K562 (cell line): ENCODE data around the gene TSPAN1. TPM values are rescaled to one million over a fixed set of nuclear protein-coding genes. Genes with fewer than 3 reads are reported as not detected.

Experiments
- ATAC-seq: fragments of 200-7000 bp; cut with Tn5 transposase; 3 replicates; pipeline ENCODE4 v1.9.1; 2020; ENCODE audit warnings: moderate library complexity
- BruUV-seq: library from RNA; stranded (reverse); fragments of 400-500 nt; replicated peaks from 2 replicates; lab custom pipeline; 2021; lab: Mats Ljungman, UMichigan
- CTCF ChIA-PET: fragments of 300-600 bp; formaldehyde crosslinking; extraction: SDS; loops from one replicate; lab custom pipeline; 2021; ENCODE audit warnings: low intra/inter-chr PET ratio; lab: Yijun Ruan, JAX
- POLR2A ChIA-PET: fragments of 300-600, 350-650 bp; sonication (Branson Sonifier 250); formaldehyde crosslinking; extraction: SDS; loops from one replicate; lab custom pipeline; 2021; ENCODE audit warnings: antibody characterized with exemption, inconsistent platforms; lab: Yijun Ruan, JAX
- DNase-seq, 4 experiments: peaks; one replicate each; pipeline versions ENCODE4 v3.0.0 to v3.0.0-alpha.2; 2011 to 2018; ENCODE audit warnings: low spot score in 3 of 4, mixed read lengths in 3 of 4; ENCODE audit errors: extremely low read depth in 1 of 4
- FAIRE-seq: peaks from 2 replicates; lab custom pipeline; 2011; peaks lifted over from hg19 to GRCh38; lab: Jason Lieb, UNC
- H2AFZ ChIP-seq: 2 replicates; pipeline ENCODE4 v1.6.0; 2011; ENCODE audit warnings: low read depth, low read length, control low read depth, inconsistent platforms
- H3K27ac ChIP-seq: fragments of 200-600 bp; 3 replicates; pipeline ENCODE4 v1.8.0; 2011; ENCODE audit warnings: low read depth, mild to moderate bottlenecking, control low read depth, inconsistent platforms, low read length, moderate library complexity, mixed read lengths; ENCODE audit errors: extremely low read depth
- H3K27me3 ChIP-seq, 2 experiments: fragments of 300-600 bp in 1 of 2; 2 replicates in 1 of 2; 3 replicates in 1 of 2; pipeline versions ENCODE4 v1.6.0 to v1.8.0; 2011; ENCODE audit warnings: inconsistent platforms in 2 of 2, low read length in 2 of 2, mild to moderate bottlenecking in 1 of 2, mixed read lengths in 1 of 2, moderate library complexity in 1 of 2; ENCODE audit not compliant: control insufficient read depth in 2 of 2, insufficient read depth in 2 of 2
- H3K36me3 ChIP-seq: fragments of 300-600 bp; 3 replicates; pipeline ENCODE4 v1.8.0; 2011; ENCODE audit warnings: mild to moderate bottlenecking, low read length, inconsistent platforms; ENCODE audit not compliant: control insufficient read depth, insufficient read depth
- H3K4me1 ChIP-seq, 2 experiments: fragments of 200-600 bp in 1 of 2; replicated peaks in 1 of 2; 2 replicates in 1 of 2; 3 replicates in 1 of 2; pipeline versions ENCODE4 v1.5.1 to v1.8.0; 2011; ENCODE audit warnings: inconsistent platforms in 2 of 2, low read length in 2 of 2, mild to moderate bottlenecking in 1 of 2, mixed read lengths in 1 of 2, moderate library complexity in 1 of 2; ENCODE audit not compliant: control insufficient read depth in 2 of 2, insufficient read depth in 2 of 2
- H3K4me2 ChIP-seq: 2 replicates; pipeline ENCODE4 v1.6.1; 2011; ENCODE audit warnings: low read length, control low read depth, inconsistent platforms, mixed read lengths; ENCODE audit not compliant: insufficient read depth
- H3K4me3 ChIP-seq: fragments of 200-600 bp; sonication (generic), shearing (Covaris generic); 2 replicates; pipeline ENCODE4 v1.5.1; 2016; ENCODE audit warnings: control low read depth, inconsistent platforms
- H3K79me2 ChIP-seq: fragments of 200-600 bp; 3 replicates; pipeline ENCODE4 v1.8.0; 2011; ENCODE audit warnings: low read length, inconsistent platforms; ENCODE audit not compliant: control insufficient read depth, insufficient read depth
- H3K9ac ChIP-seq, 2 experiments: 2 replicates each; pipeline versions ENCODE4 v1.6.0 to v1.6.1; 2011; ENCODE audit warnings: low read depth in 2 of 2, low read length in 2 of 2, control low read depth in 1 of 2, inconsistent platforms in 1 of 2, mild to moderate bottlenecking in 1 of 2, mixed read lengths in 1 of 2; ENCODE audit not compliant: insufficient read depth in 1 of 2
- H3K9me1 ChIP-seq: one replicate; pipeline ENCODE4 v1.6.0; 2011; ENCODE audit warnings: inconsistent platforms, mild to moderate bottlenecking, low read length, moderate library complexity; ENCODE audit not compliant: control insufficient read depth, insufficient read depth
- H3K9me3 ChIP-seq: replicated peaks from 2 replicates; pipeline ENCODE4 v1.5.1; 2011; ENCODE audit warnings: low read depth, low read length, inconsistent platforms; ENCODE audit not compliant: control insufficient read depth, insufficient read depth
- H4K20me1 ChIP-seq: replicated peaks from 2 replicates; pipeline ENCODE4 v1.6.1; 2011; ENCODE audit warnings: low read length, inconsistent platforms, mixed read lengths; ENCODE audit not compliant: control insufficient read depth, insufficient read depth
- MCM3 ChIP-seq: fragments of 450-650 bp; IDR thresholded peaks from 2 replicates; pipeline ENCODE4 v1.6.1; 2016
- MECOM ChIP-seq: fragments of 250-450 bp; sonication (Bioruptor Pico); IDR thresholded peaks from 2 replicates; pipeline ENCODE4 v1.8.0; 2022; ENCODE audit warnings: inconsistent platforms
- ZBTB7A ChIP-seq: IDR thresholded peaks from 2 replicates; pipeline ENCODE4 v1.6.1; 2011; ENCODE audit warnings: low read depth, mild to moderate bottlenecking, low read length, moderate library complexity, borderline replicate concordance; ENCODE audit not compliant: control insufficient read depth
- ZNF277 ChIP-seq: fragments of 250-450 bp; sonication (Bioruptor Pico); IDR thresholded peaks from 2 replicates; pipeline ENCODE4 v1.8.0; 2022; ENCODE audit warnings: inconsistent platforms, mild to moderate bottlenecking, moderate library complexity, borderline replicate concordance
- WGBS: fragments of 100-300 bp; shearing (Covaris generic); methylation state at CpG from one replicate; pipeline ENCODE4 v1.1.6; 2016; ENCODE audit warnings: low coverage, mixed read lengths; ENCODE audit not compliant: insufficient coverage; ENCODE audit errors: missing lambda C conversion rate; 5-methylcytosine and 5-hydroxymethylcytosine counted together
- in situ Hi-C: fragments of 300-500 bp; cut with MboI; formaldehyde crosslinking; loops from 4 replicates; pipeline ENCODE4 v1.15.0; 2018; ENCODE audit warnings: inconsistent platforms, mixed read lengths
- intact Hi-C: fragments of 100-400 bp; cut with micrococcal nuclease; formaldehyde crosslinking; loops from 2 replicates; pipeline ENCODE4 v1.14.2; 2022
- polyA plus RNA-seq, 8 experiments: library from polyadenylated mRNA; depleted of rRNA in 4 of 8; stranded (reverse) in 5 of 8; unstranded in 3 of 8; fragments of >200 nt; fragmentation: Nextera tagmentation in 2 of 8; fragmentation: Illumina TruSeq in 1 of 8; extraction: Ambion mirVana in 2 of 8; extraction: Trizol in 1 of 8; gene quantifications; 2 replicates each; pipeline versions ENCODE4 v1.2.1 to v1.2.3, GENCODE V29; 2011 to 2014; ENCODE audit warnings: inconsistent platforms in 1 of 8, missing spikeins in 1 of 8
- total RNA-seq, 7 experiments: library from RNA; depleted of rRNA in 6 of 7; stranded (reverse); fragments of >200 nt in 6 of 7; fragmentation: Illumina TruSeq in 2 of 7; extraction: Trizol in 2 of 7; gene quantifications; 2 replicates each; pipeline versions ENCODE4 v1.2.1 to v1.2.3, GENCODE V29; 2011 to 2021; ENCODE audit warnings: low replicate concordance in 1 of 7

TSPAN1 gene
- total and polyA plus RNA-seq, 9 of the 15 experiments (the other 6 are each of a cell fraction or from before 2014, with no cell fraction given), result 0.58 TPM; not detected in 8

- BruUV-seq, result no TSS peak
- intact Hi-C loops (no loop called here), in situ Hi-C loops (loop anchor here (25.0 kb wide), 1 partner anchor 553 kb away; no protein-coding TSS in a partner anchor)
- WGBS, result 74% methylated on average over 3 of the region's 3 CpGs
- no peak for TF ChIP-seq MECOM (CRISPR knock-in tag)
- no peak for TF ChIP-seq ZBTB7A
- no peak for TF ChIP-seq ZNF277
- TF ChIP-seq MCM3, result no peak
- no peak for FAIRE-seq
- no peak for ATAC-seq
- peaks cover 2 to 3% of the 10 kb centered on the region in 2 experiments; a peak in 3 of 5 replicates for H3K4me1 ChIP-seq
- no peak overlapping the region for H2AFZ ChIP-seq
- H3K27ac ChIP-seq, result no peak overlapping the region
- no peaks in the 10 kb centered on the region for H3K79me2 ChIP-seq
- POLR2A ChIA-PET, result interaction anchor here (0.6 to 1.0 kb wide), 3 partner anchors 8 to 30 kb away, joined by 3 to 4 read pairs (median 3); no protein-coding TSS in a partner anchor
- no peaks in the 10 kb centered on the region for H3K9me1 ChIP-seq
- CTCF ChIA-PET, result interaction anchor here (0.6 kb wide), 1 partner anchor 150 kb away, joined by 5 read pairs; no protein-coding TSS in a partner anchor
- H3K4me3 ChIP-seq, result no peak overlapping the region
- H3K9me3 ChIP-seq, result no peaks in the 10 kb centered on the region
- H3K36me3 ChIP-seq, result peaks cover 71% of the 10 kb centered on the region
- no peaks in the 10 kb centered on the region; the same call in 1 of the 2 replicates for H4K20me1 ChIP-seq
- peak overlapping the region in 1 of 2 experiments; percentile 67; a peak in 1 of 4 replicates for H3K9ac ChIP-seq
- DNase-seq, result no peak
- no peaks in the 10 kb centered on the region for H3K27me3 ChIP-seq
- no peak overlapping the region for H3K4me2 ChIP-seq
Measured at GRCh38 chr1:46190539-46190938, 15.7 kb downstream of the TSPAN1 start.
